ENCODE data around the gene UPF1. TPM values are rescaled to one million over a fixed set of nuclear protein-coding genes. Genes with fewer than 3 reads are reported as not detected.

The UPF1 gene
- polyA plus RNA-seq, 3 donors = 48.5 to 63.6 (median 57.5) TPM

- DNase-seq (ENCODE audit: extremely low read depth in 1 of 11, low read depth in 9 of 11, low spot score in 4 of 11) = no peak
Measured at GRCh38 chr19:18862976-18863842, 31.4 kb downstream of the UPF1 start.

- DNase-seq (ENCODE audit: extremely low read depth in 1 of 11, low read depth in 9 of 11, low spot score in 4 of 11) = no peak
Measured at GRCh38 chr19:18863843-18864362, 32.1 kb downstream of the UPF1 start.

GRCh38 chr19:18865106-18865972, 33.6 kb downstream of the UPF1 start:
- no peak for DNase-seq (ENCODE audit: extremely low read depth in 1 of 11, low read depth in 9 of 11, low spot score in 4 of 11)

- peak in 2 of 11 donors; percentile 50 to 59 for DNase-seq (ENCODE audit: extremely low read depth in 1 of 11, low read depth in 9 of 11, low spot score in 4 of 11)
Measured at GRCh38 chr19:18865973-18866799, 34.4 kb downstream of the UPF1 start.

- DNase-seq (ENCODE audit: extremely low read depth in 1 of 11, low read depth in 9 of 11, low spot score in 4 of 11) = no peak
Measured at GRCh38 chr19:18866800-18867123, 35.0 kb downstream of the UPF1 start.

- no peak for DNase-seq (ENCODE audit: extremely low read depth in 1 of 11, low read depth in 9 of 11, low spot score in 4 of 11)
Measured at GRCh38 chr19:18867199-18867598, 35.4 kb downstream of the UPF1 start.

GRCh38 chr19:18867751-18868150, 36.0 kb downstream of the UPF1 start:
- no peak for DNase-seq (ENCODE audit: extremely low read depth in 1 of 11, low read depth in 9 of 11, low spot score in 4 of 11)

- DNase-seq (ENCODE audit: extremely low read depth in 1 of 11, low read depth in 9 of 11, low spot score in 4 of 11) = no peak
Measured at GRCh38 chr19:18868380-18869022, 36.7 kb downstream of the UPF1 start.

- DNase-seq (ENCODE audit: extremely low read depth in 1 of 11, low read depth in 9 of 11, low spot score in 4 of 11) = no peak
Measured at GRCh38 chr19:18869023-18869618, 37.4 kb downstream of the UPF1 start.

GRCh38 chr19:18869781-18870530, 38.2 kb downstream of the UPF1 start:
- DNase-seq (ENCODE audit: extremely low read depth in 1 of 11, low read depth in 9 of 11, low spot score in 4 of 11) = no peak

- DNase-seq (ENCODE audit: extremely low read depth in 1 of 11, low read depth in 9 of 11, low spot score in 4 of 11) = no peak
Measured at GRCh38 chr19:18870531-18871172, 38.9 kb downstream of the UPF1 start.

- DNase-seq (ENCODE audit: extremely low read depth in 1 of 11, low read depth in 9 of 11, low spot score in 4 of 11) = no peak
Measured at GRCh38 chr19:18871543-18871942, 39.8 kb downstream of the UPF1 start.

- DNase-seq (ENCODE audit: extremely low read depth in 1 of 11, low read depth in 9 of 11, low spot score in 4 of 11) = no peak
Measured at GRCh38 chr19:18875726-18876125, 44.0 kb downstream of the UPF1 start.

GRCh38 chr19:18876865-18877264, 45.1 kb downstream of the UPF1 start:
- no peak for DNase-seq (ENCODE audit: extremely low read depth in 1 of 11, low read depth in 9 of 11, low spot score in 4 of 11)

GRCh38 chr19:18878058-18878797, 46.5 kb downstream of the UPF1 start:
- no peak for DNase-seq (ENCODE audit: extremely low read depth in 1 of 11, low read depth in 9 of 11, low spot score in 4 of 11)

- no peak for DNase-seq (ENCODE audit: extremely low read depth in 1 of 11, low read depth in 9 of 11, low spot score in 4 of 11)
Measured at GRCh38 chr19:18878858-18879578, 47.3 kb downstream of the UPF1 start.

All from renal cortex interstitium (tissue), 11 donors.